Astrocyte (in vitro differentiated cells and primary cell): Measurements from ENCODE around the gene CCDC142.

Experiments
- CTCF ChIP-seq: IDR thresholded peaks from 2 replicates; pipeline ENCODE4 v1.5.1; 2011; ENCODE audit warnings: low read depth, mild to moderate bottlenecking, inconsistent platforms, low read length, moderate library complexity; ENCODE audit not compliant: insufficient read depth
- EZH2 ChIP-seq: IDR thresholded peaks from 2 replicates; pipeline ENCODE4 v1.6.1; 2012; ENCODE audit warnings: mild to moderate bottlenecking, low read length, inconsistent platforms; ENCODE audit not compliant: insufficient read depth

- TF ChIP-seq CTCF (no peak), EZH2 (no peak)
These were observed 21.4 kb downstream of the CCDC142 start for GRCh38 chr2:74461187-74462053.
